Mucosa of descending colon (tissue), 3 donors: ENCODE measurements around the gene POU5F1. TPM values are rescaled to one million over a fixed set of nuclear protein-coding genes. Genes with fewer than 3 reads are reported as not detected.

Experiments used
- ATAC-seq: fragments of 200-7000 bp; cut with Tn5 transposase; one replicate; pipeline ENCODE4 v1.9.1; 2020; ENCODE audit warnings: mild to moderate bottlenecking, moderate library complexity
- DNase-seq, 3 donors: peaks; one replicate each; pipeline ENCODE4 v3.0.0-alpha.2; 2020
- H3K36me3 ChIP-seq: fragments of 200-600 bp; one replicate; pipeline ENCODE4 v1.8.0; 2021; ENCODE audit warnings: low read depth, mild to moderate bottlenecking
- H3K4me1 ChIP-seq: fragments of 200-600 bp; one replicate; pipeline ENCODE4 v1.8.0; 2021; ENCODE audit warnings: low read depth, mild to moderate bottlenecking
- H3K4me3 ChIP-seq: fragments of 200-600 bp; one replicate; pipeline ENCODE4 v1.8.0; 2021; ENCODE audit warnings: mild to moderate bottlenecking
- H3K9me3 ChIP-seq: fragments of 200-600 bp; one replicate; pipeline ENCODE4 v1.8.0; 2021; ENCODE audit warnings: mild to moderate bottlenecking
- CTCF ChIP-seq: fragments of 200-600 bp; IDR thresholded peaks from one replicate; pipeline ENCODE4 v1.8.0; 2022; ENCODE audit warnings: antibody characterized with exemption, mild to moderate bottlenecking
- intact Hi-C, 2 donors: fragments of 100-400 bp; cut with DNase I in 1 of 2; cut with micrococcal nuclease in 1 of 2; formaldehyde crosslinking; loops; one replicate each; pipeline versions ENCODE4 v1.11.0 to v1.11.1; 2022; cut with DNase I, micrococcal nuclease
- total RNA-seq, 3 donors: library from RNA; stranded (reverse); fragmentation: NEBNext Ultra II Directional in 2 of 3; extraction: Animal tissue kit (Norgen Biotek cat#: 25700) in 2 of 3; gene quantifications; one replicate each; pipeline versions ENCODE4 v1.2.1 to v1.2.4, GENCODE V29; 2021 to 2023
- donor health status: DM: no; HTN: no; CAD: no; lungs with moderate emphysema.
- donor health status: DM: no; HTN: no; CAD: no.
- donor health status: DM: no; HTN: yes; CAD: no.

Gene POU5F1
- total RNA-seq, 3 donors from 2014 or later: 2.1 to 5.8 (median 3.4) TPM

- no peak for ATAC-seq
- DNase-seq: no peak
- Histone ChIP-seq H3K36me3 (no peaks in the 10 kb centered on the region), H3K4me3 (no peak overlapping the region), H3K9me3 (no peaks in the 10 kb centered on the region), H3K4me1 (peaks cover 13% of the 10 kb centered on the region)
- no peak for TF ChIP-seq CTCF
- intact Hi-C loops: no loop called here
These were observed 54.4 kb downstream of the POU5F1 start for GRCh38 chr6:31115941-31116560.

DNA sequence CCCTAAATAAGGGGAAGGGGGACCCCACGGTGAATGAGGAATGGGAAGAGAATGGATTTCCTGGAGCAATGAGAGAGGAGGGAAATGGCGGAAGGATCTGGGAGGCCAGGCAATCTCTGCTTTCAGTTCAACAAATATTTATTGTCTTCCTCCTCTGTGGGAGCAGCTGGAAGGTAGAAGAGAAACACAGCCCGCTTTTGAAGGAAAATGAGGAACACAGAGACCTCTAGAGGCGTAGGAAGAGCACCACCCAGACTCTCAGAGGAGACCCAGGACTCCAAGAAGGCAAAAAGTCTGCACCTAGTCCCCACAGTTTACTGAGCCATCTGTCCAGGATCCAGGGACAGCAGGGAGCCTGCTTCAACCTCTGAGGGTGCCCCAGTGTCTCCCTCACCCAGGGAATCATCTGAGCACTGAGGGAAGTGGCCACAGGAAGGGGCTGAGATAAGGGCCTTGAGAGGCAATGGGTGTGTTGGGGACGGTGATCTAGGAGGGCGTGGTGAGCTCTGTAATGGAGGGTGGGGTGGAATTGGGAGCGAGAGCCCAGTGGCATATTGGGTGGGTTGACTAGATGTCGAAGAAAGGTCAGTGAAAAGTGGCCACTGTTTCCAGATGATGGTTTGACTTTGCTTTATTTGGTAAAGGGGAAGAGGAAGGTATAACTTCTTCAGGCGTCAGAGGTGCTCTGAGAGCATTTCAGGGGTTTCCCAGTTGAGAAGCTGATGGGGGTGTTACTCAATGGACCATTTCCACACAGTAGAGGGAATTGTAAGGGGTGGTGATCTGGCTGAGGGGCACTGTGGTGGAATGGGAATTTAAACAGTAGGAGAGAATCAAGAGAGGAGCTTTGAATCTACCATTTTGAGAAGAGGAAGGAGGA lies 55.3 kb downstream of the POU5F1 start:
- Histone ChIP-seq H3K36me3 (no peaks in the 10 kb centered on the region), H3K9me3 (no peaks in the 10 kb centered on the region), H3K4me3 (no peak overlapping the region), H3K4me1 (peaks cover 13% of the 10 kb centered on the region)
- ATAC-seq (peak; percentile 62), DNase-seq (no peak)
- intact Hi-C loops: no loop called here
- TF ChIP-seq CTCF: no peak

- TF ChIP-seq CTCF: no peak
- Histone ChIP-seq H3K4me1 (peaks cover 13% of the 10 kb centered on the region), H3K36me3 (no peaks in the 10 kb centered on the region), H3K4me3 (no peak within 1 kb of the TSS), H3K9me3 (no peaks in the 10 kb centered on the region)
- ATAC-seq: peak; percentile 94
- intact Hi-C loops: no loop called here
- DNase-seq: peak; percentile 69 to 84 (median 77)
These were observed 56.0 kb downstream of the POU5F1 start, which contains the start of gene PSORS1C1 for GRCh38 chr6:31114541-31114878. TSS of gene PSORS1C1 (plus strand) at chr6:31114800. CDS start at chr6:31129633, 14,833 bp downstream.

Other genes starting within 250 kb of the POU5F1 start
- gene SFTA2, start 238.5 kb downstream of the POU5F1 start, total RNA-seq: not detected
- under 1 TPM in 1 of 3 donors, not detected in 2; 0.07 TPM for gene MUCL3, start 229.7 kb downstream of the POU5F1 start, total RNA-seq
- under 1 TPM in 1 of 3 donors, not detected in 2; 0.12 TPM for gene MUC21, start 187.0 kb downstream of the POU5F1 start, total RNA-seq
- gene MUC22, start 160.2 kb downstream of the POU5F1 start, total RNA-seq: not detected
- gene C6orf15, start 58.1 kb downstream of the POU5F1 start, total RNA-seq: not detected
- 10 to 100 TPM in 1 of 3 donors, 1 to 10 TPM in 2; 2.4 to 11.1 (median 4.6) TPM for gene PSORS1C1, start 55.9 kb downstream of the POU5F1 start, total RNA-seq
- gene CDSN, start 50.2 kb downstream of the POU5F1 start, total RNA-seq: not detected
- not detected for gene PSORS1C2, start 31.6 kb downstream of the POU5F1 start, total RNA-seq
- 10 to 100 TPM; 25.7 to 53.3 (median 43.4) TPM for gene CCHCR1, start 12.9 kb downstream of the POU5F1 start, total RNA-seq
- 10 to 100 TPM in 1 of 3 donors, 1 to 10 TPM in 2; 5.3 to 13.2 (median 7.3) TPM for gene TCF19, start 12.1 kb downstream of the POU5F1 start, total RNA-seq
- gene HLA-C, start 101.4 kb upstream of the POU5F1 start, total RNA-seq: 1,000 to 10,000 TPM in 2 of 3 donors, 100 to 1,000 TPM in 1; 965 to 2,616 (median 1,478) TPM
- 1,000 to 10,000 TPM; 1,294 to 6,470 (median 3,045) TPM for gene HLA-B, start 186.5 kb upstream of the POU5F1 start, total RNA-seq
- 10 to 100 TPM; 18.1 to 24.2 (median 20.7) TPM for gene MICA, start 232.9 kb upstream of the POU5F1 start, total RNA-seq